ENCODE results near the gene CPAMD8.

- no peak for TF ChIP-seq GATA3 (IDR thresholded peaks at IDR 0.05; ENCODE audit: low read depth, low read length)
- no peak for TF ChIP-seq GATA2 (IDR thresholded peaks at IDR 0.05; ENCODE audit: low read depth, low read length)
Observed at GRCh38 chr19:16988661-16989060, 37.9 kb downstream of the CPAMD8 start.
